ENCODE results near the gene PRSS8.

GRCh38 chr16:31147574-31147973, 12.0 kb upstream of the PRSS8 start:
- TF ChIP-seq CTCF (IDR thresholded peaks at IDR 0.05), result no peak
- no peak for TF ChIP-seq POLR2A (IDR thresholded peaks at IDR 0.05)
- TF ChIP-seq POLR2AphosphoS5 (IDR thresholded peaks at IDR 0.05), result no peak
- TF ChIP-seq EP300 (IDR thresholded peaks at IDR 0.05; ENCODE audit: low read depth), result no peak
